ENCODE data around the gene CREB5.

The CREB5 gene

GRCh38 chr7:28435732-28436378 is 23.5 kb downstream of the CREB5 start:
- no peak for ATAC-seq (ENCODE audit: low read depth)
- H3K4me1 ChIP-seq (ENCODE audit: insufficient read depth, poor library complexity, severe bottlenecking) = no peaks in the 10 kb centered on the region
- no peak for DNase-seq (ENCODE audit: low spot score)
- H3K27me3 ChIP-seq (ENCODE audit: insufficient read depth, poor library complexity, severe bottlenecking) = peaks cover 17% of the 10 kb centered on the region
- H3K36me3 ChIP-seq (ENCODE audit: low read depth) = no peaks in the 10 kb centered on the region
- no peak overlapping the region for H3K27ac ChIP-seq (ENCODE audit: poor library complexity, severe bottlenecking)
- no peak overlapping the region for H3K4me3 ChIP-seq (ENCODE audit: severe bottlenecking)
- TF ChIP-seq, protein P1, sequence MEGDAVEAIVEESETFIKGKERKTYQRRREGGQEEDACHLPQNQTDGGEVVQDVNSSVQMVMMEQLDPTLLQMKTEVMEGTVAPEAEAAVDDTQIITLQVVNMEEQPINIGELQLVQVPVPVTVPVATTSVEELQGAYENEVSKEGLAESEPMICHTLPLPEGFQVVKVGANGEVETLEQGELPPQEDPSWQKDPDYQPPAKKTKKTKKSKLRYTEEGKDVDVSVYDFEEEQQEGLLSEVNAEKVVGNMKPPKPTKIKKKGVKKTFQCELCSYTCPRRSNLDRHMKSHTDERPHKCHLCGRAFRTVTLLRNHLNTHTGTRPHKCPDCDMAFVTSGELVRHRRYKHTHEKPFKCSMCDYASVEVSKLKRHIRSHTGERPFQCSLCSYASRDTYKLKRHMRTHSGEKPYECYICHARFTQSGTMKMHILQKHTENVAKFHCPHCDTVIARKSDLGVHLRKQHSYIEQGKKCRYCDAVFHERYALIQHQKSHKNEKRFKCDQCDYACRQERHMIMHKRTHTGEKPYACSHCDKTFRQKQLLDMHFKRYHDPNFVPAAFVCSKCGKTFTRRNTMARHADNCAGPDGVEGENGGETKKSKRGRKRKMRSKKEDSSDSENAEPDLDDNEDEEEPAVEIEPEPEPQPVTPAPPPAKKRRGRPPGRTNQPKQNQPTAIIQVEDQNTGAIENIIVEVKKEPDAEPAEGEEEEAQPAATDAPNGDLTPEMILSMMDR (IDR thresholded peaks at IDR 0.05; ENCODE audit: poor library complexity, severe bottlenecking) = no peak
- no peaks in the 10 kb centered on the region for H3K9me3 ChIP-seq (ENCODE audit: severe bottlenecking)

GRCh38 chr7:28440055-28440601 is 27.8 kb downstream of the CREB5 start:
- no peak for DNase-seq (ENCODE audit: low spot score)
- H3K9me3 ChIP-seq (ENCODE audit: severe bottlenecking) = peaks cover 2% of the 10 kb centered on the region
- ATAC-seq (ENCODE audit: low read depth) = no peak
- H3K27me3 ChIP-seq (ENCODE audit: insufficient read depth, poor library complexity, severe bottlenecking) = peaks cover 26% of the 10 kb centered on the region
- TF ChIP-seq, protein P1 (IDR thresholded peaks at IDR 0.05; ENCODE audit: poor library complexity, severe bottlenecking) = no peak
- no peak overlapping the region for H3K27ac ChIP-seq (ENCODE audit: poor library complexity, severe bottlenecking)
- H3K4me1 ChIP-seq (ENCODE audit: insufficient read depth, poor library complexity, severe bottlenecking) = no peaks in the 10 kb centered on the region
- H3K4me3 ChIP-seq (ENCODE audit: severe bottlenecking) = no peak overlapping the region
- no peaks in the 10 kb centered on the region for H3K36me3 ChIP-seq (ENCODE audit: low read depth)

DNA sequence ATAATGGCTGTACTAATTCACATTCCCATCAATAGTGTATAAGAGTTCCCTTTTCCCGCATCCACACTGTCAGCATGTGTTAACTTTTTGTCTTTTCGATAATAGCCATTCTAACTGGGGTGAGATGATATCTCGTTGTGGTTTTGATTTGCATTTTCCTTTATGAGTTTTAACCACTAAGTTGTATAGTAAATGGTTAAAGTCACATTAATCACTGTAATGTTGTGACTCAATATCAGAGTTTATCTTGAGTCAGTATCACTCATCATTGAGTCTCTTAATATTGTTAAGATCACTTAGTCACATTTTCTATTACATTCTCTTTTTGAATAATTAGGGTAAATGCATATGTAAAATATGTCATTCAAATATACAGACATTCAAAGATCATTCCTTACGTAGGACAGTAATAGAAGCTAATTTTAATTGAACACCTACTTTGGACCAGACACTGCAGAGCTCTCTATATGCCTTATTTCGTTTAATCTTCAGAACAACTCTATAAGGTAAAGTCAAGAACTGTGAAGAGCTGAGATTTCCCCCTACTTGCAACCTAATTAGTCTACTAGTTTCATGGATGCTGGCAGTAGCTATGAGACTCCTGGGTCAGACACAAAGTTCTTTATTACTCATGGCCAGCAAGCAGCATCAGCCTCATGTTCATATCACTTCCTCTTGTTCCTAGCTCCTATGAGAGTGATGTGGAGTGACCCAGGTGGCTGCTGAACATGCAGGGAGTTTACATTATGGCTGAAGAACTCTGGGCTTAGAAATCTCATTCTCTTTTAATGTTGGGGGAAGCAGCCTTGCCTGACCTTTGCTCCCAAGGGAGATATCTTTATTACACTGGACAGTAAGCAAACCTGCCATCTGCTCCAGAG is 30.5 kb downstream of the CREB5 start:
- Histone ChIP-seq H3K4me1 (ENCODE audit: insufficient read depth, poor library complexity, severe bottlenecking) (no peaks in the 10 kb centered on the region), H3K9me3 (ENCODE audit: severe bottlenecking) (peaks cover 2% of the 10 kb centered on the region), H3K4me3 (ENCODE audit: severe bottlenecking) (no peak overlapping the region), H3K27ac (ENCODE audit: poor library complexity, severe bottlenecking) (no peak overlapping the region), H3K27me3 (ENCODE audit: insufficient read depth, poor library complexity, severe bottlenecking) (peaks cover 24% of the 10 kb centered on the region), H3K36me3 (ENCODE audit: low read depth) (no peaks in the 10 kb centered on the region)
- TF ChIP-seq, protein P1 (IDR thresholded peaks at IDR 0.05; ENCODE audit: poor library complexity, severe bottlenecking) = no peak
- no peak for DNase-seq (ENCODE audit: low spot score)
- ATAC-seq (ENCODE audit: low read depth) = no peak

GRCh38 chr7:28446131-28446530 is 33.8 kb downstream of the CREB5 start:
- ATAC-seq (ENCODE audit: low read depth) (no peak), DNase-seq (ENCODE audit: low spot score) (no peak)
- Histone ChIP-seq H3K4me3 (ENCODE audit: severe bottlenecking) (no peak overlapping the region), H3K27ac (ENCODE audit: poor library complexity, severe bottlenecking) (no peak overlapping the region), H3K27me3 (ENCODE audit: insufficient read depth, poor library complexity, severe bottlenecking) (peaks cover 10% of the 10 kb centered on the region), H3K4me1 (ENCODE audit: insufficient read depth, poor library complexity, severe bottlenecking) (no peaks in the 10 kb centered on the region), H3K9me3 (ENCODE audit: severe bottlenecking) (peaks cover 2% of the 10 kb centered on the region), H3K36me3 (ENCODE audit: low read depth) (no peaks in the 10 kb centered on the region)
- TF ChIP-seq, protein P1 (IDR thresholded peaks at IDR 0.05; ENCODE audit: poor library complexity, severe bottlenecking) = no peak

Data from RWPE2 (cell line).